Smooth muscle cell (in vitro differentiated cells): ENCODE results near the gene TUSC7. TPM values are rescaled to one million over a fixed set of nuclear protein-coding genes. Genes with fewer than 3 reads are reported as not detected.

ENCODE experiments used
- DNase-seq: peaks from one replicate; lab custom pipeline; 2025; ENCODE audit not compliant: unreplicated experiment; lab: John Stamatoyannopoulos, UW
- H2AFZ ChIP-seq: fragments of 200-600 bp; sonication (generic); 2 replicates; pipeline ENCODE4 v1.6.0; 2016; ENCODE audit warnings: antibody characterized with exemption, low read depth, mild to moderate bottlenecking
- H3F3A ChIP-seq: fragments of 200-600 bp; sonication (generic); 2 replicates; pipeline ENCODE4 v1.6.0; 2017; ENCODE audit warnings: antibody characterized with exemption, low read depth
- H3K27ac ChIP-seq: fragments of 200-600 bp; sonication (generic); 2 replicates; pipeline ENCODE4 v1.5.1; 2016; ENCODE audit warnings: low read depth, mild to moderate bottlenecking
- H3K27me3 ChIP-seq: fragments of 200-600 bp; sonication (generic); 2 replicates; pipeline ENCODE4 v1.6.1; 2016; ENCODE audit warnings: low read depth, mild to moderate bottlenecking
- H3K36me3 ChIP-seq: fragments of 200-600 bp; sonication (generic); 2 replicates; pipeline ENCODE4 v1.5.1; 2016; ENCODE audit warnings: low read depth
- H3K4me1 ChIP-seq: fragments of 200-600 bp; sonication (generic); 2 replicates; pipeline ENCODE4 v1.5.1; 2016; ENCODE audit warnings: low read depth
- H3K4me2 ChIP-seq: fragments of 200-600 bp; sonication (generic); 2 replicates; pipeline ENCODE4 v1.6.0; 2016; ENCODE audit warnings: mild to moderate bottlenecking
- H3K4me3 ChIP-seq: fragments of 200-600 bp; sonication (generic); 2 replicates; pipeline ENCODE4 v1.5.1; 2016; ENCODE audit warnings: mild to moderate bottlenecking
- H3K79me2 ChIP-seq: fragments of 200-600 bp; sonication (generic); 2 replicates; pipeline ENCODE4 v1.6.0; 2016; ENCODE audit warnings: low read depth, mild to moderate bottlenecking
- H3K9ac ChIP-seq: fragments of 200-600 bp; sonication (generic); 2 replicates; pipeline ENCODE4 v1.6.0; 2016; ENCODE audit warnings: low read depth
- H3K9me3 ChIP-seq: fragments of 200-600 bp; sonication (generic); replicated peaks from 2 replicates; pipeline ENCODE4 v1.5.1; 2016; ENCODE audit warnings: low read depth
- H4K20me1 ChIP-seq: fragments of 200-600 bp; sonication (generic); 2 replicates; pipeline ENCODE4 v1.6.0; 2016; ENCODE audit warnings: low read depth
- WGBS: methylation state at CpG from one replicate; pipeline ENCODE4 v1.1.7; 2016; ENCODE audit warnings: low lambda C conversion rate; 5-methylcytosine and 5-hydroxymethylcytosine counted together
- polyA plus RNA-seq: library from polyadenylated mRNA; unstranded; fragments of >200 nt; fragmentation: Nextera tagmentation; extraction: Ambion mirVana; gene quantifications from 2 replicates; pipeline ENCODE4 v1.2.1, GENCODE V29; 2016
- total RNA-seq: library from RNA; depleted of rRNA; stranded (reverse); fragments of >200 nt; gene quantifications from 2 replicates; pipeline ENCODE4 v1.2.3, GENCODE V29; 2014
- TF ChIP-seq, protein P1 (sequence below): fragments of 200-600 bp; sonication (generic); IDR thresholded peaks from 2 replicates; pipeline ENCODE4 v1.5.1; 2017; ENCODE audit warnings: borderline replicate concordance, mild to moderate bottlenecking, antibody characterized with exemption; ENCODE audit not compliant: insufficient read depth, poor library complexity, severe bottlenecking

TUSC7 gene
- total RNA-seq (not detected in 2 replicates), polyA plus RNA-seq (0.42 and 0.60 TPM in 2 replicates)

DNA sequence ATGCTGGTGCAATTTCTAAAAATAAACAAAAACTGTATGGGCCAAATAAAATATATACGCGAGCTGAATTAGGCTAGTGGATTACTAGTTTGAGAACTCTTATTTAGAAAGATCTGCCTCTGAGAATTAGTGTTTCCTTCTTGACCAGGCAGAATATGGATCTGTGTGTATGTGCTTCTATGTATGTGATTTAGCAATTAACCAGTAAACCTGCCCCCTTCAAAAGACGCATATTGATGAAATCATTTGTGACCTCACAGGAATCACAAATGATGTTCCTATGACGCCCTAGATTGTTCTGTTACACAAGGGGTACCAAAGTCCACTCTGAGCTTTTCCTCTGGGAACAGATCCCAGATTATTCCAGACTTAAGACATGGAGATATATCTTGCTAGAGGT lies at the start of gene TUSC7:
TUSC7 (plus strand) TSS at position 301 of the 400 bp plus-strand sequence.
- Histone ChIP-seq H3K4me1 (no peaks in the 10 kb centered on the region), H2AFZ (no peak within 1 kb of the TSS), H3K79me2 (no peaks in the 10 kb centered on the region), H3K9me3 (no peaks in the 10 kb centered on the region), H3K27ac (no peak within 1 kb of the TSS), H3K4me3 (no peak within 1 kb of the TSS), H3K27me3 (no peaks in the 10 kb centered on the region), H4K20me1 (no peaks in the 10 kb centered on the region), H3K36me3 (no peaks in the 10 kb centered on the region), H3F3A (no peaks in the 10 kb centered on the region), H3K4me2 (no peak within 1 kb of the TSS), H3K9ac (no peak within 1 kb of the TSS)
- no peak for DNase-seq
- 93% methylated on average over 4 of the region's 4 CpGs for WGBS
- TF ChIP-seq, protein P1, sequence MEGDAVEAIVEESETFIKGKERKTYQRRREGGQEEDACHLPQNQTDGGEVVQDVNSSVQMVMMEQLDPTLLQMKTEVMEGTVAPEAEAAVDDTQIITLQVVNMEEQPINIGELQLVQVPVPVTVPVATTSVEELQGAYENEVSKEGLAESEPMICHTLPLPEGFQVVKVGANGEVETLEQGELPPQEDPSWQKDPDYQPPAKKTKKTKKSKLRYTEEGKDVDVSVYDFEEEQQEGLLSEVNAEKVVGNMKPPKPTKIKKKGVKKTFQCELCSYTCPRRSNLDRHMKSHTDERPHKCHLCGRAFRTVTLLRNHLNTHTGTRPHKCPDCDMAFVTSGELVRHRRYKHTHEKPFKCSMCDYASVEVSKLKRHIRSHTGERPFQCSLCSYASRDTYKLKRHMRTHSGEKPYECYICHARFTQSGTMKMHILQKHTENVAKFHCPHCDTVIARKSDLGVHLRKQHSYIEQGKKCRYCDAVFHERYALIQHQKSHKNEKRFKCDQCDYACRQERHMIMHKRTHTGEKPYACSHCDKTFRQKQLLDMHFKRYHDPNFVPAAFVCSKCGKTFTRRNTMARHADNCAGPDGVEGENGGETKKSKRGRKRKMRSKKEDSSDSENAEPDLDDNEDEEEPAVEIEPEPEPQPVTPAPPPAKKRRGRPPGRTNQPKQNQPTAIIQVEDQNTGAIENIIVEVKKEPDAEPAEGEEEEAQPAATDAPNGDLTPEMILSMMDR: no peak

DNA sequence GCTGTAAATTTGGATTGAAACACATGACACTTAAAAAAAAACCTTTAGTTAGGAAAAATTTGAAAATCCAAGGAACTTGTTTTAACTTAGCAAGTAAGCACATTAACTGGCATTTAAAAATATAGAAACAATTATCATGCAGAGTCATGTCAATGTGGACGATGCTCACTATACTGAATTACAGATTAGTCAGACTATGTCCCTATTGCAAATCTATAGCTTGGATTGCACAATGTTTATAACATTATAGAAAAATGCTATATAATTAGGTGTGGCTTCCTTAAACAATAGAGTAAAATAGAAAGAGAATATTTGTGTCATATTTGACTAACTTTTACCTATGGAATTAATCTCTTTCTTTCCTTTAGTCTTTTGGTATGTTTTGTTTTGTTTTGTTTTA lies 48.4 kb upstream of the TUSC7 start:
- TF ChIP-seq, protein P1: no peak
- 93% methylated on average over 1 of the region's 1 CpG for WGBS

DNA sequence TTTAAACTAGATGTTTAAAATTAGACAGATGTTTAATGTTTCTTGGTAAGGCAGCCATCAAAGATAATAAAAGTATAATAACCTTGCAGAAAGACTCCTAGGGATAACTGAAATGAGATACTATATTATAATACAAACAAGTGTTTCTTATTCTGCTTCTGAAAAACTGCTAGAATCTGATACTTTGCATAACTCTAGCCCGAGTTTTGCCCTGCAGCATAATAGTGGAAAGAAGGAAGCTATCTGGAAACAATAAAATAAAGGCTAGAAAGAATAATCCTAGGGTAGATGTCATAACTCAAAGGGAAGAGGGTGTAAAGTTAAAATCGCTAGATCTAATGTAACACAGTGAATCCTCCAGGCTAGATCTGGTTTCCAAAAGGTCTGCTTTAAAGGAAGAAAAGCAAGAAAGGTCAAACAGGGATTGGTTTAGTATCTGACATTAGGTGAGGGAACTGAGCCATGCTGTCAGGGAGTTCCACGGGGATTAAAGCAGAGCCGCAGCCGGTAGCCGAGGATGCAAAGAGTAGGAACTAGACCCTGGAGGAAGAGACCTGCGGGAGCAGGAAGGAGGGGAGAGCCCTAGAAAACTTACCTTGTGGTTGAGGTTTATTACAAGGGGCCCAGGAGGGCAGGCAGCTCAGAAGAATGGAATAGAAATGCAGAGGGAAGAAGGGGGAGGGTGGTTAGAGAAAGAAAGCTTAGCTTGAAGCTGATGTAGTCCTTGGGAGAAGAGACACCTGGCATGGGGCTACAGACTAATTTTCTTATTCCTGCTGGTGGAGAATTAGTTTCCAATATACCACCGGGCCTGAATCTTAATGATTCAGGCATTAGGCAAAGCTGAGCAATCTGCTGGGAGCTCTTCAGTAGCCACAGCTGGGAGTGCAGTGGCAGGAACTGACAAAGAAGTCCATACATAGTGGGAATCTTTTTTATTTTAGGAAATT lies 46.1 kb upstream of the TUSC7 start:
- no peak for DNase-seq
- Histone ChIP-seq H3K9me3 (no peaks in the 10 kb centered on the region), H3K4me3 (no peak overlapping the region), H3F3A (no peaks in the 10 kb centered on the region), H3K4me1 (no peaks in the 10 kb centered on the region), H3K9ac (no peak overlapping the region), H3K79me2 (no peaks in the 10 kb centered on the region), H4K20me1 (no peaks in the 10 kb centered on the region), H3K27ac (no peak overlapping the region), H3K27me3 (no peaks in the 10 kb centered on the region), H2AFZ (no peak overlapping the region), H3K36me3 (no peaks in the 10 kb centered on the region), H3K4me2 (no peak overlapping the region)
- 65% methylated on average over 8 of the region's 8 CpGs for WGBS
- TF ChIP-seq, protein P1: no peak

More for the DNA sequence above, 48.4 kb upstream of the TUSC7 start:
- DNase-seq: no peak
- H3K79me2 ChIP-seq: no peaks in the 10 kb centered on the region
- no peaks in the 10 kb centered on the region for H3F3A ChIP-seq
- H3K4me3 ChIP-seq: no peak overlapping the region
- no peaks in the 10 kb centered on the region for H4K20me1 ChIP-seq
- no peak overlapping the region for H2AFZ ChIP-seq
- H3K27ac ChIP-seq: no peak overlapping the region
- H3K9me3 ChIP-seq: no peaks in the 10 kb centered on the region
- H3K4me2 ChIP-seq: no peak overlapping the region
- H3K4me1 ChIP-seq: no peaks in the 10 kb centered on the region
- H3K27me3 ChIP-seq: no peaks in the 10 kb centered on the region
- no peaks in the 10 kb centered on the region for H3K36me3 ChIP-seq
- no peak overlapping the region for H3K9ac ChIP-seq

DNA sequence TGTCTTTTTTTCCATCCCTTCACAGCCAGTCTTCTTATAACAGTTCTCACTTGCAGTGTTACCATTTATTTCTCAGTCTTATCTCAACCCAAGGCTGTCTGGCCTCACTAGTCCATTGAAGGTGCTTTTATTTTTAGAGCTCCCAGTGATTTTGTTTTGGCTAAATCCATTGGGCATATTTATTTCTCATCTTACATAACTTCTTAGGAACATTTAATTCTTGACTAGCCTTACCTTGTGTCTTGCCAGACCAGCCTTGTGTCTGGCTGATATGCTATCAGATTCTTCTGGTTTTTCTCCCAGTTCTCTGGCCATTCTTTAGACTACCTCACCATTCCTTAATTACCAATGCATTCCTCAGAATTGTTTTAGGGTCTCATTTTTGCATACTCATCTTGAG lies 42.3 kb upstream of the TUSC7 start:
- H3K4me2 ChIP-seq: no peak overlapping the region
- no peak overlapping the region for H3K9ac ChIP-seq
- DNase-seq: no peak
- no peaks in the 10 kb centered on the region for H3K9me3 ChIP-seq
- H3K27me3 ChIP-seq: no peaks in the 10 kb centered on the region
- H3K4me3 ChIP-seq: no peak overlapping the region
- H3K36me3 ChIP-seq: no peaks in the 10 kb centered on the region
- no peak overlapping the region for H3K27ac ChIP-seq
- H3K79me2 ChIP-seq: no peaks in the 10 kb centered on the region
- TF ChIP-seq, protein P1: no peak
- H2AFZ ChIP-seq: no peak overlapping the region
- H3F3A ChIP-seq: no peaks in the 10 kb centered on the region
- no peaks in the 10 kb centered on the region for H4K20me1 ChIP-seq
- no peaks in the 10 kb centered on the region for H3K4me1 ChIP-seq
